22Rv1 (cell line): ENCODE measurements around the gene PCMT1.

Experiments
- CTCF ChIP-seq: fragments of 450-650 bp; IDR thresholded peaks from 2 replicates; pipeline ENCODE4 v1.5.1; 2017; ENCODE audit warnings: mild to moderate bottlenecking
- ZFX ChIP-seq: fragments of 450-650 bp; IDR thresholded peaks from 2 replicates; pipeline ENCODE4 v1.6.1; 2017; ENCODE audit warnings: antibody characterized with exemption, borderline replicate concordance

DNA sequence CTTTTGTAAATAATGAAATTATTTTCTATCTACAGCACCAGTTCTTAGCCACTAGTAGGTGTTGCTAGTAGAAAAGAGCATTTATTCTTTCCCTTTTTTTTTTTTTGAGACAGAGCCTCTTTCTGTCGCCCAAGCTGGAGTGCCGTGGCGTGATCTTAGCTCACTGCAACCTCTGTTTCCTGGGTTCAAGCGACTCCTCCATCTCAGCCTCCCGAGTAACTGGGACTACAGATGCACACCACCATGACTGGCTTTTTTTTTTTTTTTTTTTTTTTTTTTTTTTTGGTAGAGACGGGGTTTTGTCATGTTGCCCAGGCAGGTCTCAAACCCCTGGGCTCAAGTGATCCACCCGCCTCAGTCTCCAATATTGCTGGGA, 6.7 kb downstream of the PCMT1 start:
- TF ChIP-seq CTCF (no peak), ZFX (no peak)
